ENCODE results near the gene SPINDOC.
A peak's percentile ranks its signal among the peaks of the same experiment; 100 is the strongest.
"Not testable (repeated sequence)": the region's sequence is repeated elsewhere in the genome, so short reads cannot be mapped to it uniquely, and the experiment has no call there.

SPINDOC gene, protein sequence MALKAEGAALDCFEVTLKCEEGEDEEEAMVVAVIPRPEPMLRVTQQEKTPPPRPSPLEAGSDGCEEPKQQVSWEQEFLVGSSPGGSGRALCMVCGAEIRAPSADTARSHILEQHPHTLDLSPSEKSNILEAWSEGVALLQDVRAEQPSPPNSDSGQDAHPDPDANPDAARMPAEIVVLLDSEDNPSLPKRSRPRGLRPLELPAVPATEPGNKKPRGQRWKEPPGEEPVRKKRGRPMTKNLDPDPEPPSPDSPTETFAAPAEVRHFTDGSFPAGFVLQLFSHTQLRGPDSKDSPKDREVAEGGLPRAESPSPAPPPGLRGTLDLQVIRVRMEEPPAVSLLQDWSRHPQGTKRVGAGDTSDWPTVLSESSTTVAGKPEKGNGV

DNA sequence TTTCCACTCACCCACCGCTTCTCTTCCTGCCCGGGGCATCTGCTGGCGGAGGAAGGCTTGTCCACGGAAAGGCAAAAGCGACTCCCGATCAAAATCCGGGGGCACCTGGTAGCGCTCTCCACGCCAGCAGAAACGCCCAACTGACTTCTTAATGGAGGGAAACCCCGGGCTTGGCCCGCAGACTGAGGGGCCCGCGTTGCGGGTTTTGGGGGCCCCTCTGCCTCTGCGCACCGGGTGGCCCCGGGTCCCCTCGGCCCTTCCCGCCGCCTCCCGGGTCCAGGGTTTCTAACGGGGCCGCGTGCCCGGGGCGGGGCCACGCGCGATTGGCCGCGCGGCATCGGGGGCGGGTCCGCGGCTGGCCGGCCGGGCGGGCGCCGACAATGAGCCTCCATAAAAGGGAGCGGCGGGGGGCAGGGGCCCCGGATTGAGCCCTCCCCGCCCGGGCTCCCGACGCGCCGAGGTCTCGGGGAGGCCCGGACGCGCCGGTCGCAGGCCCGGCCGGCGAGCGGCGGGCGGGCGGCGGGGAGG lies at the start of gene SPINDOC:
TSS of gene SPINDOC (plus strand) at position 422 of the 528 bp plus-strand sequence. CDS start 231 bp downstream, outside the sequence.
- peak; percentile 29 to 61 for DNase-seq (ENCODE audit: low read depth in 1 of 2, low spot score in 1 of 2)

DNA sequence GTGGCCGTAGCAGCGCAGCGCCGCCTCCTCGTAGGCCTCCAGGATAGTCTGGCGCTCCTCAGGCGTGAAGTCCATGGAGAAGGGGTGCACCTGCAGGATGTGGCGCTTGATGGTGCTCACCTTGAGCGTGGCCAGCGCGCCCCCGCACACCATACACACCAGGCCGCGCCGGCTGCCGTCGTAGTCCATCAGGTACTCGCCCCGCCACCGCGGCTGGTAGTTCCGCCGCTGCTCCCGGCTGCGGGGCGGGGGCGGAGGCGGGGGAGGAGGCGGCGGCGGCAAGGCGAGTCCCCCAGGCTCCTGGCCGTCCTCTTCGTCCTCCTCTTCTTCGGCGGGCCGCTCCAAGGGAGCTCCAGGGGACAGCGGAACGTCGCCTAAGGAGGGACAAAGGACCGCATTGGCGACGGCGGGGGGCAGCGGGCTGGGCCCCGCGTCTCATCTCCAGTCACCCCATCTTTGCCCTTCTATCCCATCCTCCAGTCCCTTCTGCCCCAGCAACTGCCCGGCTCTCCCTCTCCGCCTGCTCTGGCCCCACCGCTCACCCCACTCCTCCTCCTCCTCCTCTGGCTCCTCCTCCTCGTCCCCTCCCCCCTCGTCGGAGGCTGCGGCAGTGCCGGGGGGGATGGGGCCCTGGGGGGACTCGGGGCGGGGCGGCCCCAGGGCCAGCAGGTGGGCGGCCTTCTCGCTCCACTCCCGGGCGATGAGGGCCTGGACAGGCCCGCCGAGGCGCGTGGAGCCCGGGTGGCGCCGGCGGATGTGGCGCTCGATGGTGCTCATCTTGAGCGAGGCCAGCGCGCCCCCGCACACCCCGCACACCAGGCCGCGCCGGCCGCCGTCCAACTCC lies 49.5 kb upstream of the SPINDOC start:
- DNase-seq (ENCODE audit: low read depth in 1 of 2, low spot score in 1 of 2): no peak

DNA sequence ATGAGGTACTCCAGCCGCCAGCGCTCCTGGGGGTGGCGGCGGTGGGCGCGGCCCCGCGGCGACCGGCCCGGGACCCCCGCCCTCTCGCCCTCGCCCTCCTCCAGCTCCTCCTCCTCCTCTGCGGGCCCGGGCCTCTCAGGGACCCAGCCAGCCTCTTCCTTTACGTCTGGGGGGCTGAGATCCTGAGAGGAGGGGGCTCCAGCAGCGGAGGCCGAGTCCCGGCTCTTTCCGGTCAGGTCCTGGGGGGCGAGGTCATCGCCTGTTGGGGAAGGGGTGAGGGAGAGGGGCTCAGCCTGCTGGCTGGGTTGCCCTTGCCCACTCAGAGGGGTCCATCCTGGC lies 48.9 kb upstream of the SPINDOC start:
- DNase-seq (ENCODE audit: low read depth in 1 of 2, low spot score in 1 of 2): no peak

DNA sequence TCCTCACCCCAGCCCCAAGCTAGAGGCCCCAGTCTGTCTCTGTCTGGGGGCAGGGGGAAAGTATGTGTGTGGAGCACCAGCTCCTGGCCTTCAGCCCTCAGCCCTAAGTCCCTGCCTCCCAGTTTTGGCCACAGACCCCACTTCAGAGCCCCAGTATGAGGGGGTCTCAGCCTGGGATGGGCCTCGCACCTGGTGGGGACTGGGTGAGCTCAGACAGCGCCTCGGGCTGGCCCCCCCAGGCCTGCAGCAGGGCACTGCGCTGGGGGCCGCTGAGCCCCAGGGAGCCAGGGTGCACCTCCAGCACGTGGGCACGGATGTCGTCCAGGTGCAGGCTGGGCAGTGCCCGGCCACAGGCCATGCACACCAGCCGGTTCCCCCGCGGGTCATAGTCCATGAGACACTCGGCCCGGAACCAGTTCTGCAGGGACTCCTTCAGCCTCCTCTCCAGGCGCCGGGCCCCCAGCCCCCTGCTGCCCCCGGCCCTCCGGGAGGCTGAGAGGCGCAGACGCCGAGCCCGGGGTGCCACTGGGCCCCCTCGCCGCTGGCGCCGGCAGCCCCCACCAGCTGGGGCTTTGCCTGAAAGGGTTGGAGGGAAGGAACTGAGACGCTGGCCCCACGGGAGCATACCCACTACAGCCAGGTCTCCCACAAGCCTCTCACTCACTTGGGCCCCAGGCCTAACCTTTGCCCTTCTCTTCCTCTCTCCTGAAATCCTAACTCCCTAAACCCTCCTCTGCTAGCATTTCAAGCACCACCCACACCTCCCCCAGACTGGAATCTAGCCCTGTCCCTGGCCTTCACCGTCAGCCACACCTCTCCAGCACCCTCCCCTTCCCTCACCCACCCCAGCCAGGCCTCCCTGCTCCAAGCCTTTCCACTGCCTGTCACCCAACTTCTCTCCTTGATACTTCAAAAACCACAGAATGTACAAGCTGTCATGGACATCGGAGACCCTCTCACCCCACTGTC lies 48.3 kb upstream of the SPINDOC start:
- DNase-seq (ENCODE audit: low read depth in 1 of 2, low spot score in 1 of 2): no peak

DNA sequence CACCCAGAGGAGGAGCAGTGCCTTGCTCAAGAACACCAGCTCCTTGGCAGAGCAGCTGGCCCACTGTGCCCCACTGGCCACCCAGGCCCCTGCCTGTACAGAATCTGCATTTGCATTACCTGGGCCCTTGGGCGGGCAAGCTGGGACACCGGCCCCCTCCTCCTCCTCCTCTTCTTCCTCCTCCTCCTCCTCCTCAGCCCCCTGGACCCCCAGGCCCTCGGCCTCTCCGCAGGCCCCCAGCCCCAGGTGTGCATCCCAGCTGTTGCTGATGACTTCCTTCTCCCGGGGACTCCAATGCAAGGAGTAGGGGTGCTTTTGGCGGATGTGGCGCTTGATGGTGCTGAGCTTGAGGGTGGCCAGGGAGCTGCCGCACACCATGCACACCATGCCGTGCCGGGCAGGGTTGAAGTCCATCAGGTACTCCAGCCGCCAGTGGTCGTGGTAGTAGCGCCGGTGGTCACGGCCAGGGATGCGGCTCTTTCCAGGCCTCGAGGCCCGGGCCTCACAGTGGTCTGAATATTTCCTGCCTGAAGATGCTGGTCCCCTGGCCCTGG lies 47.5 kb upstream of the SPINDOC start:
- no peak for DNase-seq (ENCODE audit: low read depth in 1 of 2, low spot score in 1 of 2)

DNA sequence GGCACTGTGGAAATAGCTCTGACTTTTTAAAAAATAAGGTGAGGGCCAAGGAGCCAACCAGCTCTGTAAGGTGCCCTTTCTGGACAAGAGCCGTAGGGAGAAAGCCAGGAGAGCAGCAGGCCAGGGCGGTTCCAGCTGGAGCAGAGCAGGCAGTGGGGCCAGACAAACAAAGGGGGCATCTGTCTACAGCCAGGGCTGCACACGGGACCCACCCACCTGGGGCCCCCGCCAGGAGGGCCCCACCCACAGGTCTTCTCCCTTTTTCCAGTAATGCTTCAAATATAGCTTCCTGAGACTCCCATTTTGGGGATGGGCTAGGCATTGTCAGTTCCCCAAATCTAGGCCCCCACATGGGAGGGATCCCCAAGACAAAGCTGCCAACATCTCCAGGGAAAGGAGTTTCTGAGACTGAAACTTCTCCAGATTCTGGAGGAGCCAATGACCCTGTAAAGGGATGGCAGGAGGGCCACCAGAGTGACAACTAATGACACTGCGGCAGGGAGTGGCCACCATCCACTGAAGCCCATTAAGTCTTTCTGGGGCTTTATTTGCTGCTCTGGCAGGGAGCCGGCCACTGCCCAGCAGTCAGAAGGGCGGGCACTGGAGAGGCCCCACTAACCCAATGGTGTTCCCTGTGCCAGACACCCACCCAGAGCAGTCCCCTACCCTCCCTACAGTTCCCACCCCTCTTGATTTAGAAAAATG lies 46.6 kb upstream of the SPINDOC start:
- no peak for DNase-seq (ENCODE audit: low read depth in 1 of 2, low spot score in 1 of 2)

DNA sequence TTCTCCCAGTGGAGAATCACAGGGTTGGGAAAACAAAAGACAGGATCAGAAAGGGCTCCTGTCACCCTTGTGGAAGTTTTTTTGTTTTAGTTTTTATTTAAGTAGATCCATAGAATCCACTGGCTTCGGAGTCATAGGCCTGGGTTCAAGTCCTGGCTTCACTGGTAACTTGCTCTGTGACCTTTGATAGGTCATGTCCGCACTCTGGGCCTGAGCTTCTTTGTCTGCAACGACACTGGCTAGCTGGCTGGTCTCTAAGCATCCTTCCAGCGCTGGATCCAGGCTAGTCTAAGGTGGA lies 46.0 kb upstream of the SPINDOC start:
- DNase-seq (ENCODE audit: low read depth in 1 of 2, low spot score in 1 of 2): no peak

DNA sequence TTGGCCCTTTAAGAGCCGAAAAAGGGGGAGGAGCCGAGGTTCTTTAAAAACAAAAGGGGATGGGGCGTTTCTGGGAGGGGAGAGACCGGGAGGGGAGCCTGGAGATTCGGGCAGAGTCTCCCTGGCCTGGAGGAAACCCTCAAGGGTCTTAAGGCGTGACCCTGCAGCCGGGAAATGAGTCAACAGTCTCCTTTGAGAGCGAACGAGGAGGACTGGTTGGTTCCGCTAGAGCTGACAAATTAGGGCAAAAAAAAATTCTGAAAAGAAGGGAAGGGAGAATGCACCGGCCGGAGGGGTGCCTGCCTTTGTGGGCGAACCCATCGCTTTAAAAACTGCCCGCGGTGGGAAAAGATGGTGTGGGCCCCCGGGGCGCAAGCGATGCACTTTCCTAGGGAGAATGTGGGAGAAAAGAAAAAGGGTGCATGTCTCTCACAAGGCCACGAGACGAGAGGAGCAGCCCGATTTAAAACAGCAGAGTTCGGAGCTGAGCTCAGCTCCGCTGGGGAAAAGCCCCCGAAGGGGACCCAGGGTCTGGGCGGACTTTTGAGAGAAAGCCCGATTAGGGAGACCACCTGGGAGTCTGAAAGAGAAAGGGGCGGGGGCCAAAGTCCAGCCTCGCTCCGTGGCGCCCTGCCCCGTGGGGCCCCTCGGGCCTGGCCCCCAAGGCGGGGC lies 45.6 kb upstream of the SPINDOC start:
- DNase-seq (ENCODE audit: low read depth in 1 of 2, low spot score in 1 of 2): no peak

DNA sequence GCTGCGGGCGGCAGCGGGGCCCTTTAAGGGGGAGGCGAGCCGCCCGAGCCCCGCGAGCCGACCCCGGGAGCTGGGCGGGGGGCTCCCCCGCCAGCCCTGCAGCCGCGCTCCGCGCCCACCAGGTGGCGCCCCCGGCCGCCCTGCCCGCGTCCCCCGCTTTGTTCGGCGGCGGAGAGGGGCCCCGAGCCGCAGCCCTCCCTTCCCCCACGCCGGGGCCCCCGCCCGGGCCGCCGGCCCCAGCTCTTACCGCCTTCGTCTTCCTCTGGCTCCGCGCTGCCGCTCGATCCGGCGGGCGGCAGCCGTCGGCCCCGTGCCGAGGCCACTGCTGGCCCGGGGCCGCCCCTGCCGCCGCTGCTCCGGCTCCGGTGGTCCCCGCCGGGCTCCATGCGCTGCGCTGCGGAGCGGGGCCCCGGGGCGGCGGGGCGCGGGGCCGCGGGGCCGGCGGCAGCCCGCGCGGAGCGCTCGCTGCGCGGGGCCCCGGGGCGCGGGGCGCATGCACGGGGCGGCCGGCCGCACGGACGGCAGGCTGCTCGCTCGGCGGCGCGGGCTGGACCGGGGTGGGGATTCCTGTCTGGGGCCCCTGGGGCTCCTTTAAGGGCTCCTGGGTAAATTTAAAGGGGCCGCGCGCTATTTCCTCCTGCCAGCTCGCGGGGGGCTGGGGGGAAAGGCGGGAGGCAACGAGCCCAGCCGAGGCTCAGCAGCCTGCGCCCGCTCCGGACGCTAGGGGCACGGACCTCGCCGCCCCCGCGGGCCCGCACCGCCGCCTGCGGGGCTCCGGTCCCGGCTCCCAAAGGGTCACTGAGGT lies 44.8 kb upstream of the SPINDOC start, which contains the start of gene ZFTA:
TSS of gene ZFTA (minus strand) at position 539 of the 805 bp plus-strand sequence. CDS start at position 386, 153 bp downstream.
- peak in 1 of 2 donors; percentile 42 for DNase-seq (ENCODE audit: low read depth in 1 of 2, low spot score in 1 of 2)

DNA sequence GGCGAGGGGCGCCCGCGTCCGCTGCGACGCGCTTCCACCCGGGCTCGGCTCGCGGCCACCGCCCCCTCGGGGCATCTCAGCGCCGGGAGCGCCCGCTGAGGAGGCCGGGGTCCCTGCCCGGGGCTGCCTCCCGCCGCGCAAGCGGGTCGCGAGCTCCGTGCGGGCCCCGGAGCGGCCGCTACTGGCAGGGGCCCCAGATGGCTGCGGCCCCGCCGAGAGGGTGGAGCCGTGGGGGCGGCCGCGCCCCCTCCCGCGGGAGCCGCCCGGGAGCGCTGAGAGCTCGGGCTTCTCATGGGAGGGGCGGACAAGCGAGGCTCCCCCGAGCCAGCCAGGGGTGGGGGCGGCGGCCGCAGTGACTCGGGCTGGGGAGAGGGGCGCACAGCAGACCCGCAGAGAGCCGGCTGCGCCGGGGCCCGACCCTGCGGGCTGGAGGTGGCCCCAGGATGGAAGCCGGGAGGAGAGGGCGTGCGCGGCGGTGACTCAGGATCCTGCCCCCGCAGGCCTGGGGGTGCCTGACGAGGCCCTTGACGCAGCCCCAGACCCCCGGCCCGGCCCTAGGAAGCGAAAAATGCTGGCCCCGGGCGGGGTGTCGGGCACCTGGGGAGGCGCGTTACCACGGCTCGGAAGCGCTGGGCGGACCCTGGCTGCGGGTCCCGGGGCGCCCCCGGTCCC lies 44.1 kb upstream of the SPINDOC start:
- DNase-seq (ENCODE audit: low read depth in 1 of 2, low spot score in 1 of 2): peak in 1 of 2 donors; percentile 10

DNA sequence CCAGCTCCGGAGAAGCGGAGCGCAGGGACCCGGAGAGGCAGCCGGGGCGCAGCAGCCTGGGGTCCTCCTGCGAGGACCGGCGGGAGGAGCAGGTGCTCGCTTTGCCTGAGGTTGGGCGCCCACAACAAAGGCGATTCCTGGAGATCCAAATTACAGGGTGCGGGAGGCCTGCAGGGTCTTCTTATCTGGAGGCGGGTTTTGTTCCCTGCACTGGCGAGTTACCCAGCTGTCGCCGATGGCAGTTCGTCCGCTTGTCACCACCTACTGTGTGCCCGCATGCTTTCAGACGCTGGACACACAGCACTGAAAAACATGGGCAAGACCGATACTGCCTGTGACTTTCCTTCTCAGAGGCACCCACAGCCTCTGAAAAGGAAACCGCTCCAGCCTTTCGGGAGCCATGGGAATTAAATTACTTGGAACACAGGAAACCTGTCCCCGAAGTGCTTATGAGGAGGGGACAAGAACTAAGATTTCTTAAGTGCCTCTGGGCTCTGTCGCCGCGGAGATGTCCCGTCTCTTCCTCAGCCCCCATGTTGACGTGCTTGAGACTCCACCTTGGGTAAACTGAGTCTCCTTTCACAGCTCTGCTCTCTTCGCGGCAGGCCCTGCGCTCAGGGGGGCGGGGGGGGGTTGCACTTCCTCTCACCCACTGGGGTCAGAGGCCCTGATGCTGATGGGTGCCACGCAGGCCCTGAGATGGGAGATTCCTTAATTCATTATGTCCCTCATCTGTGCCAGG lies 43.4 kb upstream of the SPINDOC start:
- DNase-seq (ENCODE audit: low read depth in 1 of 2, low spot score in 1 of 2): no peak

DNA sequence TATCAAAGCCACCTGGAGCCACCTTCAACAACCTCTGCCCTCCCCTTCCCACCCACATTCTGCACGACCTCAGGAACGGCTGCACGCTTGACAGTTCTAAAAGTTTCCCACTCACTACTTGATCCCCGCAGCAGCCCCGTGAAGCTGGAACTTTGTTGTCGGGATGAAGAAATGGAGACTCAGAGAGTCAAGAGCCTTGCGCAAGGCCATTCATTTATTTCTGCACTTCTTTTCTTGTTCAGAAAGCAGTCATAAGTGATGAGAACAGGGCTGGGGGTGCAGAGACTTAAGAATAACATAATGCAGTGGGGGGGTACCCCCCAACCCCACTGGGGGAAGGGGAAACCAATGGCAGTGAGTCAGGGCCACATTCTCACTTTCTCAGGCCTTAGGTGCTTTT lies 42.5 kb upstream of the SPINDOC start:
- DNase-seq (ENCODE audit: low read depth in 1 of 2, low spot score in 1 of 2): no peak

DNA sequence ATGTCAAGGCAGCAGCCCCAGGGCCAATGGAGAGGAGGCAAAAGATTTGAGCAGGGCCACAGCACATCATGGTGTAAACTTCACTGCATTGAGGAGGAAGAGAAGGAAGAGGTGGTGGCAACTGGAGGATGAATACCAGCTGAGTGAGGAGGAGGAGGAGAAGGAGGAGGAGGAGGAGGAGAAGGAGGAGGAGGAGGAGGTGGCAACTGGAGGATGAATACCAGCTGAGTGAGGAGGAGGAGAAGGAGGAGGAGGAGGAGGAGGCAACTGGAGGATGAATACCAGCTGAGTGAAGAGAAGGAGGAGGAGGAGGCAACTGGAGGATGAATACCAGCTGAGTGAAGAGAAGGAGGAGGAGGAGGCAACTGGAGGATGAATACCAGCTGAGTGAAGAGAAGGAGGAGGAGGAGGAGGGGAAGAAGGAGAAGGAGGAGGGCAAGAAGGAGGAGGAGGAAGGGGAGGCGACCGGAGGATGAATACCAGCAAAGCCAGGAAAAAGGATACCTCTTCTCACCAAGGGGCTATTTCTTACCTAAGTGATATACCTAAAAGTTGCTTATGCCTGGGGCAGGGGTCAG lies 41.4 kb upstream of the SPINDOC start:
- DNase-seq (ENCODE audit: low read depth in 1 of 2, low spot score in 1 of 2): not testable (repeated sequence)

DNA sequence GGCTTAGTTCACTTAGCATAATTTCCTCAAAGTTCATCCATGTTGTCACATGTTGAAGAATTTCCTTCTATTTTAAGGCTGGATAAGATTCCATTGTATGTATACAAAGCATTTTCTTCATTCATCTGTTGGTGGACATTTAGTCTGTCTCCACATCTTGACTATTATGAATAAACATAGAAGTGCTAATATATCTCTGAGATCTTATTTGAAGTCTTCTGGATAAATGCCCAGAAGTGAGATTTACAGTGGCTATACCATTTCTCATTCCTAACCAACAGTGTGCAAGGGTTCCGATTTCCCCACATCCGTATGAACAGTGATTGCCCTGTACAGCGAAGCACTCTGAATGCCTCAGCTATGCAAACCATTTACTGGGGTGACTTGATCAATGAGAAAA lies 38.1 kb upstream of the SPINDOC start:
- no peak for DNase-seq (ENCODE audit: low read depth in 1 of 2, low spot score in 1 of 2)

DNA sequence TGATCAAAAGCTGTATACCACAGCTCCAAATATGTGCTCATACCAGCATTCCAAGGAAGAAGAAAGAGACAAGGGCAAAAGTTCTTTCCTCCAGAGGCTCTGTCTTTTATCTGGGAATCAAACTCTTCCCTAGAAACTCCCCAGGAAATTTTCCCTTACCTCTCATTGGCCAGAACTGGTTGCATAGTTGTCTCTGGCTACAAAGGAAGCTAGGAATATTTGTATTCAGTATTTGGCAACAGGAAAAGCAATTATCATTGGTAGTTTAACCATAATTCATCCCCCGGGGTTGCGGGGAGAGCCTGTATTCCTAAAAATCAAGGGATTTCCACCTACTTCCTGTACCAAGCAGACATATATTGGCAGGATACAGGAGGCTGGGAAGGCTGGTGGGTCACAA lies 34.2 kb upstream of the SPINDOC start:
- DNase-seq (ENCODE audit: low read depth in 1 of 2, low spot score in 1 of 2): no peak

DNA sequence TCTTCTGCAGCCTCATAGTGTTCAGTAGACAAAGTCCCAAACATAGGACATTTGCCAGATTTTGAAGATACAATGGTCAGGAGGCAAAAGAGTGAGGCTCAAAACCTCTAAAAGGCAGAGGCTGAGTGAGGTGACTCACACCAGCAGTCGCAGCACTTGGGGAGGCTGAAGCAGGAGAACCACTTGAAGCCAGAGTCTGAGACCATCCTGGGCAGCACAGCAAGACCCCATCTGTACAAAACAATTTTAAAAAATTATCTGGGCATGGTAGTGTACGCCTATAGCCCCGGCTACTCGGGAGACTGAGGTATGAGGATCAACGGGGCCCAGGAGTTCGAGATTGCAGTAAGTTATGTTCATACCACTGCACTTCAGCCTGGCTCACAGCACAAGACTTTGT lies 30.5 kb upstream of the SPINDOC start:
- no peak for DNase-seq (ENCODE audit: low read depth in 1 of 2, low spot score in 1 of 2)

DNA sequence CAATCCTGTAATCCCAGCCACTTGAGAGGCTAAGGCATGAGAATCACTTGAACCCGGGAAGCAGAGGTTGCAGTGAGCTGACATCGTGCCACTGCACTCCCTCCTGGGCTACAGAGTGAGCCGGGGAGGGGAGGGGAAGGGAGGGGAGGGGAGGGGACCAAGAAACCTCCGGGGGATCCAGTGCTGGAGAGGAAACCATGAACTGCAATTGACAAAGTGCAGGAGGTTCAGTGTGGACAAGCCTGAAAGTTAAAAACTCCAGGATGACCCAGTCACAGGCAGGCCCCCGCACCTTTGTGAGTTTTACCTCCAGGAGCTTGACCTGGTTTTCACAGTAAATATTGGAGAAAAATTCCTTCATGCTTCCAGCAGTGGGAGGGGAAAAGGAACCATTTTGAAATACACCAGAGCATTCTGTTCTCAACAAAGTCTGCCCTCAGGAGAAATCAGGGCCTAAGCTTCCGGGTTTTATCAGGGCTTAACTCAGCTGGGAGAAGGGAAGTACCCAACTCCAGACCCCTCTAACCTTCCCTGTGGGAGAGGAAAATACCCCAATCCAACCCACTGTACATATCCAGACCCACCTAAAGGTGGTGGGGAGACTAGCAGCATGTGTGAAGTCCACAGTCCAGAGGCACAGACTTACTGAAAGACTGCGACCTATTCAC lies 29.2 kb upstream of the SPINDOC start:
- DNase-seq (ENCODE audit: low read depth in 1 of 2, low spot score in 1 of 2): no peak

Data from activated T-helper 1 cell treated with anti-CD3 and anti-CD28 coated beads, Interleukin-2, amount 50 U/mL, for 16 hours (primary cell).